Activated naive CD4-positive, alpha-beta T cell treated with anti-CD3 and anti-CD28 coated beads, Interleukin-2, amount 10 ng/mL, durations not matched to agents 7 days and 5 days (primary cell): ENCODE data around the gene NOSTRIN.
"Not testable (repeated sequence)": the region's sequence is repeated elsewhere in the genome, so short reads cannot be mapped to it uniquely, and the experiment has no call there.

Source experiments
- CTCF ChIA-PET: fragments of 350-600 bp; sonication (Branson Sonifier 250); formaldehyde crosslinking; loops from one replicate; lab custom pipeline; 2021; ENCODE audit warnings: antibody characterized with exemption; lab: Charles Lee
- DNase-seq: peaks from one replicate; pipeline ENCODE4 v3.0.0-alpha.2; 2020
- H3K27ac Mint-ChIP-seq: one replicate; pipeline ENCODE4 v1.8.0; 2021; ENCODE audit warnings: mild to moderate bottlenecking, moderate library complexity, mixed read lengths
- H3K27me3 Mint-ChIP-seq: one replicate; pipeline ENCODE4 v1.8.0; 2021; ENCODE audit warnings: mild to moderate bottlenecking, mixed read lengths
- H3K36me3 Mint-ChIP-seq: one replicate; pipeline ENCODE4 v1.8.0; 2021; ENCODE audit warnings: mixed read lengths
- H3K4me1 Mint-ChIP-seq: one replicate; pipeline ENCODE4 v1.8.0; 2021; ENCODE audit warnings: mixed read lengths
- H3K4me3 Mint-ChIP-seq: one replicate; pipeline ENCODE4 v1.8.0; 2021; ENCODE audit warnings: mild to moderate bottlenecking, moderate library complexity, mixed read lengths
- H3K9me3 Mint-ChIP-seq: one replicate; pipeline ENCODE4 v1.8.0; 2021; ENCODE audit warnings: mixed read lengths

NOSTRIN gene

GRCh38 chr2:168801961-168802858 lies at the start of gene NOSTRIN:
TSS of gene NOSTRIN (plus strand) at chr2:168802637. CDS start at chr2:168802647, 10 bp downstream.
- CTCF ChIA-PET = interaction anchor here (1.3 to 2.0 kb wide), 2 partner anchors 28 to 456 kb away, joined by 3 to 4 read pairs; no protein-coding TSS in a partner anchor
- peaks cover 24% of the 10 kb centered on the region for H3K4me1 Mint-ChIP-seq
- H3K9me3 Mint-ChIP-seq = no peaks in the 10 kb centered on the region
- peak within 1 kb of the TSS; percentile 69 for H3K27ac Mint-ChIP-seq
- peak; percentile 23 for DNase-seq
- no peaks in the 10 kb centered on the region for H3K36me3 Mint-ChIP-seq
- H3K27me3 Mint-ChIP-seq = peaks cover 6% of the 10 kb centered on the region
- peak within 1 kb of the TSS; percentile 8 for H3K4me3 Mint-ChIP-seq

- Mint-ChIP-seq H3K4me3 (no peak overlapping the region), H3K27me3 (no peaks in the 10 kb centered on the region), H3K36me3 (peaks cover 22% of the 10 kb centered on the region), H3K4me1 (peaks cover 80% of the 10 kb centered on the region), H3K9me3 (no peaks in the 10 kb centered on the region), H3K27ac (no peak overlapping the region)
- CTCF ChIA-PET = interaction anchor here (1.7 kb wide), 1 partner anchor 408 kb away, joined by 5 read pairs; no protein-coding TSS in a partner anchor
- no peak for DNase-seq
Observed at GRCh38 chr2:168753765-168754329, 48.6 kb upstream of the NOSTRIN start.

GRCh38 chr2:168757223-168757622 lies 45.2 kb upstream of the NOSTRIN start:
- DNase-seq = no peak
- CTCF ChIA-PET = interaction anchor here (0.8 kb wide), 1 partner anchor 410 kb away, joined by 3 read pairs; no protein-coding TSS in a partner anchor

GRCh38 chr2:168758970-168759820 lies 43.2 kb upstream of the NOSTRIN start:
- peaks cover 8% of the 10 kb centered on the region for H3K36me3 Mint-ChIP-seq
- no peaks in the 10 kb centered on the region for H3K9me3 Mint-ChIP-seq
- peaks cover 34% of the 10 kb centered on the region for H3K4me1 Mint-ChIP-seq
- H3K4me3 Mint-ChIP-seq = no peak overlapping the region
- DNase-seq = peak; percentile 28
- H3K27me3 Mint-ChIP-seq = no peaks in the 10 kb centered on the region
- CTCF ChIA-PET = interaction anchor here (0.8 to 2.2 kb wide), 10 partner anchors 8 to 625 kb away, joined by 3 to 18 read pairs (median 3); no protein-coding TSS in a partner anchor
- H3K27ac Mint-ChIP-seq = no peak overlapping the region

More at GRCh38 chr2:168757223-168757622, 45.2 kb upstream of the NOSTRIN start:
- Mint-ChIP-seq H3K9me3 (no peaks in the 10 kb centered on the region), H3K36me3 (peaks cover 15% of the 10 kb centered on the region), H3K27ac (no peak overlapping the region), H3K4me1 (peaks cover 50% of the 10 kb centered on the region), H3K27me3 (no peaks in the 10 kb centered on the region), H3K4me3 (no peak overlapping the region)

GRCh38 chr2:168765401-168765800 lies 37.0 kb upstream of the NOSTRIN start:
- Mint-ChIP-seq H3K36me3 (peaks cover 24% of the 10 kb centered on the region), H3K4me3 (no peak overlapping the region), H3K27ac (no peak overlapping the region), H3K9me3 (no peaks in the 10 kb centered on the region), H3K4me1 (no peaks in the 10 kb centered on the region), H3K27me3 (no peaks in the 10 kb centered on the region)
- DNase-seq = no peak
- CTCF ChIA-PET = no interaction called here

- H3K4me1 Mint-ChIP-seq = no peaks in the 10 kb centered on the region
- H3K36me3 Mint-ChIP-seq = peaks cover 24% of the 10 kb centered on the region
- H3K9me3 Mint-ChIP-seq = no peaks in the 10 kb centered on the region
- CTCF ChIA-PET = no interaction called here
- DNase-seq = no peak
- H3K27ac Mint-ChIP-seq = no peak overlapping the region
- H3K4me3 Mint-ChIP-seq = no peak overlapping the region
- H3K27me3 Mint-ChIP-seq = no peaks in the 10 kb centered on the region
Observed at GRCh38 chr2:168766600-168766999, 35.8 kb upstream of the NOSTRIN start.

GRCh38 chr2:168767258-168767657 lies 35.2 kb upstream of the NOSTRIN start:
- CTCF ChIA-PET = no interaction called here
- no peak for DNase-seq
- H3K27me3 Mint-ChIP-seq = no peaks in the 10 kb centered on the region
- H3K9me3 Mint-ChIP-seq = no peaks in the 10 kb centered on the region
- no peak overlapping the region for H3K4me3 Mint-ChIP-seq
- H3K4me1 Mint-ChIP-seq = no peaks in the 10 kb centered on the region
- peaks cover 24% of the 10 kb centered on the region for H3K36me3 Mint-ChIP-seq
- H3K27ac Mint-ChIP-seq = no peak overlapping the region

GRCh38 chr2:168768357-168768756 lies 34.1 kb upstream of the NOSTRIN start:
- H3K27me3 Mint-ChIP-seq, H3K4me3 Mint-ChIP-seq, H3K27ac Mint-ChIP-seq, DNase-seq, H3K9me3 Mint-ChIP-seq, CTCF ChIA-PET, H3K4me1 Mint-ChIP-seq: not testable (repeated sequence)
- peaks cover 26% of the 10 kb centered on the region for H3K36me3 Mint-ChIP-seq

GRCh38 chr2:168770796-168771195 lies 31.6 kb upstream of the NOSTRIN start:
- Mint-ChIP-seq H3K9me3 (peaks cover 1% of the 10 kb centered on the region), H3K36me3 (peaks cover 26% of the 10 kb centered on the region), H3K4me1 (no peaks in the 10 kb centered on the region), H3K27ac (no peak overlapping the region), H3K4me3 (no peak overlapping the region), H3K27me3 (no peaks in the 10 kb centered on the region)
- CTCF ChIA-PET = no interaction called here
- DNase-seq = no peak

- H3K4me3 Mint-ChIP-seq = no peak overlapping the region
- H3K27ac Mint-ChIP-seq = no peak overlapping the region
- peaks cover 2% of the 10 kb centered on the region for H3K9me3 Mint-ChIP-seq
- DNase-seq = no peak
- H3K36me3 Mint-ChIP-seq = peaks cover 11% of the 10 kb centered on the region
- H3K27me3 Mint-ChIP-seq = no peaks in the 10 kb centered on the region
- H3K4me1 Mint-ChIP-seq = no peaks in the 10 kb centered on the region
- CTCF ChIA-PET = interaction anchor here (0.6 to 2.4 kb wide), 3 partner anchors 147 to 149 kb away, joined by 3 to 7 read pairs (median 4); no protein-coding TSS in a partner anchor
Observed at GRCh38 chr2:168772704-168773103, 29.7 kb upstream of the NOSTRIN start.

GRCh38 chr2:168773128-168773527 lies 29.3 kb upstream of the NOSTRIN start:
- no peaks in the 10 kb centered on the region for H3K27me3 Mint-ChIP-seq
- peaks cover 10% of the 10 kb centered on the region for H3K36me3 Mint-ChIP-seq
- H3K4me1 Mint-ChIP-seq = no peaks in the 10 kb centered on the region
- H3K4me3 Mint-ChIP-seq = no peak overlapping the region
- H3K9me3 Mint-ChIP-seq = peaks cover 2% of the 10 kb centered on the region
- no peak for DNase-seq
- H3K27ac Mint-ChIP-seq = no peak overlapping the region
- CTCF ChIA-PET = interaction anchor here (1.3 to 2.4 kb wide), 4 partner anchors 11 to 406 kb away, joined by 3 to 7 read pairs (median 4); partner anchors contain the start of gene NOSTRIN

- Mint-ChIP-seq H3K36me3 (peaks cover 10% of the 10 kb centered on the region), H3K27me3 (no peaks in the 10 kb centered on the region), H3K27ac (no peak overlapping the region), H3K4me1 (no peaks in the 10 kb centered on the region), H3K4me3 (no peak overlapping the region), H3K9me3 (peaks cover 2% of the 10 kb centered on the region)
- CTCF ChIA-PET = interaction anchor here (1.1 to 2.4 kb wide), 7 partner anchors 11 to 427 kb away, joined by 3 to 7 read pairs (median 3); partner anchors contain the start of gene NOSTRIN
- peak; percentile 56 for DNase-seq
Observed at GRCh38 chr2:168773719-168774521, 28.5 kb upstream of the NOSTRIN start.

- Mint-ChIP-seq H3K27me3 (no peaks in the 10 kb centered on the region), H3K9me3 (peaks cover 2% of the 10 kb centered on the region), H3K4me1 (no peaks in the 10 kb centered on the region), H3K36me3 (peaks cover 3% of the 10 kb centered on the region), H3K27ac (no peak overlapping the region), H3K4me3 (no peak overlapping the region)
- DNase-seq = no peak
- CTCF ChIA-PET = no interaction called here
Observed at GRCh38 chr2:168775837-168776236, 26.6 kb upstream of the NOSTRIN start.
